Measurements from ENCODE around the gene KRTAP10-5. TPM values are rescaled to one million over a fixed set of nuclear protein-coding genes. Genes with fewer than 3 reads are reported as not detected.

The KRTAP10-5 gene
- total and polyA plus RNA-seq, 2 experiments from 2014 or later: not detected

DNA sequence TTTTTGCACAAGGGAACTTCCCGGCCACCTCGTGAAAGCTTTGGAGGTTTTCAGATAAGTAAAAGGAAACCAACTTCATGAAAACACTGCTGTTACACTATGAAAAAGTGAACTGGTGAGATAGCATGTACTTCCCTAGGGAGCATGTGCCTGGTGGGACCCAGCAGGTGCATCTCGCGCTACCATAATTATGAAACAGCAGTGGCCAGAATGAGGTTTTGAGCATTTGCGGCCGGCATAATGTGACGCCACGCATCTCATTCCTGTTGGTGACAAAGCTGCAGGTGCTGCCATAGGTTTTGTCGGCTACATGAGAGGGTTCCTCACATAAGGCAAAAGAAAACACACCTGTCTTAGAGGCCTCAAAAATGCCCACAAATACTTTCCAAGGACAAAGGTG lies 23.5 kb downstream of the KRTAP10-5 start:
- H3F3A ChIP-seq (ENCODE audit: insufficient read depth): no peaks in the 10 kb centered on the region

GRCh38 chr21:44555200-44555875 lies 25.1 kb downstream of the KRTAP10-5 start:
- Histone ChIP-seq H3K9ac (no peak overlapping the region), H4K20me1 (ENCODE audit: insufficient read depth) (no peaks in the 10 kb centered on the region), H3K79me2 (ENCODE audit: insufficient read depth) (no peaks in the 10 kb centered on the region), H3K9me3 (ENCODE audit: low read depth) (no peaks in the 10 kb centered on the region), H3F3A (ENCODE audit: insufficient read depth) (no peaks in the 10 kb centered on the region), H3K4me1 (ENCODE audit: insufficient read depth) (no peaks in the 10 kb centered on the region), H3K27me3 (replicated peaks; ENCODE audit: insufficient read depth) (peaks cover 35% of the 10 kb centered on the region), H3K4me3 (no peak overlapping the region), H3K4me2 (ENCODE audit: unreplicated experiment) (no peak overlapping the region), H3K27ac (no peak overlapping the region), H2AFZ (no peak overlapping the region), H3K9me2 (ENCODE audit: insufficient read depth) (no peaks in the 10 kb centered on the region), H3K36me3 (ENCODE audit: low read depth) (no peaks in the 10 kb centered on the region)
- WGBS, 2 experiments (ENCODE audit: low coverage in 1 of 2, low lambda C conversion rate in 2 of 2, missing lambda C conversion rate in 2 of 2): 27 to 28% methylated on average over 10 to 13 of the region's 13 CpGs
- in situ Hi-C loops (cut with MboI): no loop called here
- TF ChIP-seq EZH2 (IDR thresholded peaks at IDR 0.05; ENCODE audit: insufficient read depth, poor library complexity, severe bottlenecking) (no peak), EZH2phosphoT487 (IDR thresholded peaks at IDR 0.05; ENCODE audit: insufficient read depth, low read depth) (no peak)
- DNase-seq: no peak

More for the DNA sequence above, 23.5 kb downstream of the KRTAP10-5 start:
- 72 to 77% methylated on average over 9 of the region's 9 CpGs for WGBS, 2 experiments (ENCODE audit: low coverage in 1 of 2, low lambda C conversion rate in 2 of 2, missing lambda C conversion rate in 2 of 2)
- H3K27ac ChIP-seq: no peak overlapping the region
- no peak for TF ChIP-seq EZH2 (IDR thresholded peaks at IDR 0.05; ENCODE audit: insufficient read depth, poor library complexity, severe bottlenecking)
- no peak for TF ChIP-seq EZH2phosphoT487 (IDR thresholded peaks at IDR 0.05; ENCODE audit: insufficient read depth, low read depth)
- H3K9me3 ChIP-seq (ENCODE audit: low read depth): no peaks in the 10 kb centered on the region
- no peaks in the 10 kb centered on the region for H3K9me2 ChIP-seq (ENCODE audit: insufficient read depth)
- no peaks in the 10 kb centered on the region for H3K4me1 ChIP-seq (ENCODE audit: insufficient read depth)
- no peak overlapping the region for H3K4me2 ChIP-seq (ENCODE audit: unreplicated experiment)
- no peak for DNase-seq
- in situ Hi-C loops (cut with MboI): no loop called here
- no peaks in the 10 kb centered on the region for H3K36me3 ChIP-seq (ENCODE audit: low read depth)
- no peak overlapping the region for H3K9ac ChIP-seq
- no peaks in the 10 kb centered on the region for H4K20me1 ChIP-seq (ENCODE audit: insufficient read depth)
- no peaks in the 10 kb centered on the region for H3K79me2 ChIP-seq (ENCODE audit: insufficient read depth)
- H3K4me3 ChIP-seq: no peak overlapping the region
- H3K27me3 ChIP-seq (replicated peaks; ENCODE audit: insufficient read depth): peaks cover 35% of the 10 kb centered on the region
- H2AFZ ChIP-seq: no peak overlapping the region

GRCh38 chr21:44552681-44553080 lies 27.7 kb downstream of the KRTAP10-5 start:
- H3K79me2 ChIP-seq (ENCODE audit: insufficient read depth): no peaks in the 10 kb centered on the region
- no peaks in the 10 kb centered on the region for H3K9me2 ChIP-seq (ENCODE audit: insufficient read depth)
- H3F3A ChIP-seq (ENCODE audit: insufficient read depth): no peaks in the 10 kb centered on the region
- H3K27me3 ChIP-seq (replicated peaks; ENCODE audit: insufficient read depth): peaks cover 48% of the 10 kb centered on the region
- H3K9me3 ChIP-seq (ENCODE audit: low read depth): no peaks in the 10 kb centered on the region
- no peak overlapping the region for H3K9ac ChIP-seq
- no peak overlapping the region for H3K27ac ChIP-seq
- no peak for DNase-seq
- H3K36me3 ChIP-seq (ENCODE audit: low read depth): no peaks in the 10 kb centered on the region
- no peak overlapping the region for H3K4me2 ChIP-seq (ENCODE audit: unreplicated experiment)
- H2AFZ ChIP-seq: no peak overlapping the region
- H3K4me3 ChIP-seq: no peak overlapping the region
- TF ChIP-seq EZH2phosphoT487 (IDR thresholded peaks at IDR 0.05; ENCODE audit: insufficient read depth, low read depth) (no peak), EZH2 (IDR thresholded peaks at IDR 0.05; ENCODE audit: insufficient read depth, poor library complexity, severe bottlenecking) (no peak)
- in situ Hi-C loops (cut with MboI): no loop called here
- WGBS, 2 experiments (ENCODE audit: low coverage in 1 of 2, low lambda C conversion rate in 2 of 2, missing lambda C conversion rate in 2 of 2): 36 to 42% methylated on average over 13 of the region's 13 CpGs
- no peaks in the 10 kb centered on the region for H3K4me1 ChIP-seq (ENCODE audit: insufficient read depth)
- H4K20me1 ChIP-seq (ENCODE audit: insufficient read depth): no peaks in the 10 kb centered on the region

- no peak overlapping the region for H3K27ac ChIP-seq
- no peaks in the 10 kb centered on the region for H3K79me2 ChIP-seq (ENCODE audit: insufficient read depth)
- no peak overlapping the region for H3K9ac ChIP-seq
- TF ChIP-seq EZH2 (IDR thresholded peaks at IDR 0.05; ENCODE audit: insufficient read depth, poor library complexity, severe bottlenecking): no peak
- no peak for TF ChIP-seq EZH2phosphoT487 (IDR thresholded peaks at IDR 0.05; ENCODE audit: insufficient read depth, low read depth)
- no peaks in the 10 kb centered on the region for H4K20me1 ChIP-seq (ENCODE audit: insufficient read depth)
- 67 to 74% methylated on average over 5 to 6 of the region's 6 CpGs for WGBS, 2 experiments (ENCODE audit: low coverage in 1 of 2, low lambda C conversion rate in 2 of 2, missing lambda C conversion rate in 2 of 2)
- peaks cover 48% of the 10 kb centered on the region for H3K27me3 ChIP-seq (replicated peaks; ENCODE audit: insufficient read depth)
- H2AFZ ChIP-seq: no peak overlapping the region
- no peaks in the 10 kb centered on the region for H3K4me1 ChIP-seq (ENCODE audit: insufficient read depth)
- H3K4me2 ChIP-seq (ENCODE audit: unreplicated experiment): no peak overlapping the region
- no peaks in the 10 kb centered on the region for H3K9me2 ChIP-seq (ENCODE audit: insufficient read depth)
- H3K9me3 ChIP-seq (ENCODE audit: low read depth): no peaks in the 10 kb centered on the region
- in situ Hi-C loops (cut with MboI): no loop called here
- DNase-seq: no peak
- no peaks in the 10 kb centered on the region for H3F3A ChIP-seq (ENCODE audit: insufficient read depth)
- H3K36me3 ChIP-seq (ENCODE audit: low read depth): no peaks in the 10 kb centered on the region
- no peak overlapping the region for H3K4me3 ChIP-seq
Observed at GRCh38 chr21:44552136-44552535, 28.3 kb downstream of the KRTAP10-5 start.

All from GM23248 (cell line).